BLaER1 (cell line): ENCODE data around the gene COL8A1.
"Not testable (repeated sequence)": the region's sequence is repeated elsewhere in the genome, so short reads cannot be mapped to it uniquely, and the experiment has no call there.

Experiments
- H3K27ac ChIP-seq: shearing (Covaris generic); formaldehyde crosslinking; 2 replicates; pipeline ENCODE4 v1.8.1; 2022
- H3K27me3 ChIP-seq: shearing (Covaris generic); formaldehyde crosslinking; 2 replicates; pipeline ENCODE4 v1.8.1; 2022
- H3K36me3 ChIP-seq: shearing (Covaris generic); formaldehyde crosslinking; 2 replicates; pipeline ENCODE4 v1.8.1; 2022
- H3K4me1 ChIP-seq: shearing (Covaris generic); formaldehyde crosslinking; 2 replicates; pipeline ENCODE4 v1.8.1; 2022
- H3K4me2 ChIP-seq: shearing (Covaris generic); formaldehyde crosslinking; 2 replicates; pipeline ENCODE4 v1.8.1; 2022
- H3K4me3 ChIP-seq: shearing (Covaris generic); formaldehyde crosslinking; 2 replicates; pipeline ENCODE4 v1.8.1; 2022
- H3K9ac ChIP-seq: shearing (Covaris generic); formaldehyde crosslinking; 2 replicates; pipeline ENCODE4 v1.8.1; 2022
- H3K9me3 ChIP-seq: shearing (Covaris generic); formaldehyde crosslinking; 2 replicates; pipeline ENCODE4 v1.8.1; 2022
- H4K20me1 ChIP-seq: shearing (Covaris generic); formaldehyde crosslinking; 2 replicates; pipeline ENCODE4 v1.8.1; 2022
- Cebpa-rat ChIP-seq: shearing (Covaris generic); IDR thresholded peaks from 2 replicates; pipeline ENCODE4 v1.8.1; 2022

COL8A1 gene

GRCh38 chr3:99714146-99714545, 75.8 kb downstream of the COL8A1 start:
- Histone ChIP-seq H3K4me1 (no peaks in the 10 kb centered on the region), H3K4me3 (no peak overlapping the region), H3K36me3 (no peaks in the 10 kb centered on the region), H4K20me1 (no peaks in the 10 kb centered on the region), H3K27ac (no peak overlapping the region), H3K27me3 (no peaks in the 10 kb centered on the region), H3K9ac (no peak overlapping the region), H3K9me3 (no peaks in the 10 kb centered on the region), H3K4me2 (no peak overlapping the region)
- TF ChIP-seq Cebpa-rat, result no peak

DNA sequence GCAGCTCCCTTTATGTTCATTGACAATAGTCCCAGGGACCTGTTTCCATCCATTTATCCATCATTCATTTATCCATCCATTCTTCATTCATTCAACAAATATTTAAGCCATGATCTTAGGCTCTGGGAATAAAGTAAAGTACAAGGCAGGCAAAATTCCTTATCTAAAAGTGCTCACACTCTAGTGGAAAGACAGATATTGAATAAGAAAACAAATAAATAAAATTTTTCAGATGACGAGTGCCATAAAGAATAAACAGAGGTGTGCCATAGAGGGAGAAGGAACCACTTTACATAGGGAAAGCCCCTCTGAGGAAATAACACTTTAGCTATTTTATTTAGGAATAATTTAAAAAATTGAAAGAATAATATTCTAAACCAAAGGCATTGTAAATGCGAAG, 76.2 kb downstream of the COL8A1 start:
- H3K4me2 ChIP-seq, result no peak overlapping the region
- no peak overlapping the region for H3K4me3 ChIP-seq

GRCh38 chr3:99716463-99716995, 78.1 kb downstream of the COL8A1 start:
- TF ChIP-seq Cebpa-rat, result no peak
- Histone ChIP-seq H3K4me2 (no peak overlapping the region), H3K4me1 (no peaks in the 10 kb centered on the region), H3K27ac (no peak overlapping the region), H4K20me1 (no peaks in the 10 kb centered on the region), H3K4me3 (no peak overlapping the region), H3K9me3 (no peaks in the 10 kb centered on the region), H3K36me3 (no peaks in the 10 kb centered on the region), H3K27me3 (no peaks in the 10 kb centered on the region), H3K9ac (no peak overlapping the region)

More for the DNA sequence above, 76.2 kb downstream of the COL8A1 start:
- H3K36me3 ChIP-seq, result no peaks in the 10 kb centered on the region
- H3K27ac ChIP-seq, result no peak overlapping the region
- no peaks in the 10 kb centered on the region for H3K9me3 ChIP-seq
- no peak overlapping the region for H3K9ac ChIP-seq
- H3K27me3 ChIP-seq, result no peaks in the 10 kb centered on the region
- no peaks in the 10 kb centered on the region for H4K20me1 ChIP-seq
- no peak for TF ChIP-seq Cebpa-rat
- H3K4me1 ChIP-seq, result no peaks in the 10 kb centered on the region

DNA sequence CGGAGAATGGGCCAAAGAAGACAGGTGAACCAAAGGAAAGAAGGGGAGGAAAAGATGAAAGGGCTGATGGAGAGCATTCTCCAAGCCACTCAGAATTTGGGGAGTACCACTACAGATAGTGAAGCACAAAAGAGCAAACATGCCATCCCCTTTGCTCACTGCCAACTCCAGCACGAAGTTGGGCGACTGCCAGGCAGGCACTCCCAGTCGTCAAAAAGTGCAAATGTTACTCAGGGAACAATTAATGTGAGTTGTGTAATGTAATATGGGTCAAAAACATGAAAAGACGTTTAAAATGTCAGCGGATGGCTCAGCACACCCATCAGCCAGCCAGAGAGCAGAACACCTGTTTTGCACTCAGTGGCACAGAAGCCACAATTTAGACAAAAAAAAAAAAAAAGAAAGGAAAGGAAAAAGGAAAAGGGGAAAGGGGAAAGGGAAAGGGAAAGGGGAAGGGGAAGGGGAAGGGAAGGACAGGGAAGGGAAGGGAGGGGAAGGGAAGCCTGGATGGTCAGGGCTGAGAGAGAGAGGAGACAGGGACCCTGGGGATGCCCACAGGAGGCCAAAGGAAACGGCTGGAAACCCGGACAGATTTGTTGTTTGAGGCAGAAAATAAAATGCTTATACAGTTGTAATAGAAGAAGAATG, 82.7 kb downstream of the COL8A1 start:
- Histone ChIP-seq H3K27ac (no peak overlapping the region), H3K36me3 (no peaks in the 10 kb centered on the region), H3K9me3 (no peaks in the 10 kb centered on the region), H3K4me2 (no peak overlapping the region), H4K20me1 (no peaks in the 10 kb centered on the region), H3K4me3 (no peak overlapping the region), H3K9ac (no peak overlapping the region), H3K4me1 (no peaks in the 10 kb centered on the region), H3K27me3 (no peaks in the 10 kb centered on the region)
- no peak for TF ChIP-seq Cebpa-rat

- H4K20me1 ChIP-seq, result no peaks in the 10 kb centered on the region
- no peaks in the 10 kb centered on the region for H3K4me1 ChIP-seq
- no peaks in the 10 kb centered on the region for H3K9me3 ChIP-seq
- H3K36me3 ChIP-seq, result no peaks in the 10 kb centered on the region
- H3K27me3 ChIP-seq, result no peaks in the 10 kb centered on the region
- TF ChIP-seq Cebpa-rat, result no peak
- H3K9ac ChIP-seq, result no peak overlapping the region
- no peak overlapping the region for H3K27ac ChIP-seq
- H3K4me2 ChIP-seq, result no peak overlapping the region
- no peak overlapping the region for H3K4me3 ChIP-seq
Observed at GRCh38 chr3:99721633-99722007, 83.2 kb downstream of the COL8A1 start.

DNA sequence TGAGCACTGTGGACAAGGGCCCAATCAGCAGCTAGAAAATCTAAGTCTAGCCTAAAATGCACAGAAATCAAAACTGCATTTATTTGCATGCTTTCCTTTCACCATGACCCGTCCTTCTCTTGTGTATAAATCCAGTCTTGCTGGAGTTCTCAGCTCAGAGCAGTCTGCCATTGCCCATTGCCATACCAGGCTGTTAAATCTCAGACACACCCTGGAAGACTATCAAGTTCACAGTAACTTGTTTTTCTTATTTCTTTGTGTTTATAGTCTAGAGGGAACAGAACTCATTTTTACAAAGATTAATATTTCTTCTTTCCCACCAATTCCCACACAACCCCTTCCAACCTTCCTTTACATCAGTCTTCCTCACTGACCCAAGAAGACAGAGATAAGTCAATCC, 85.9 kb downstream of the COL8A1 start:
- Histone ChIP-seq H3K4me2 (no peak overlapping the region), H3K27ac (no peak overlapping the region), H3K27me3 (no peaks in the 10 kb centered on the region), H3K36me3 (no peaks in the 10 kb centered on the region), H4K20me1 (no peaks in the 10 kb centered on the region), H3K9me3 (no peaks in the 10 kb centered on the region), H3K4me1 (no peaks in the 10 kb centered on the region), H3K9ac (no peak overlapping the region), H3K4me3 (no peak overlapping the region)
- no peak for TF ChIP-seq Cebpa-rat

DNA sequence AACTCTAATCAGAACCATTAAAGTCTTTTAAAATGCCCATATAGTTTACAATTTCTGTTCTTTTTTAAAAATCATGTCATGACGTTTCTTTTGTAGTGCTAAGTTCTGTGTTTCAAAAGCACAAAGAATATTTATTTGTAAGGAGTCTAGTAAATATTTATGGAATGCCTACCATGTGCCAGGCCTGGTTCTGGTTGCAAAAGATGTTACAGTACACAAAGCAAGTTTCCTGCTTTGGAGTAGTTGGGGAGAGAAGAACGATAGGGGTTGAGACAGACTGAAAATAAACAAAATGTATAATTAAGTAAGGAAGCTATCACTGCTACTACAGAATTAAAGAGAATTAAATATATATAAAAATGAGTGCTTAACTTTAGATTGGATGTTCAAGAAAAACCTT, 92.5 kb downstream of the COL8A1 start:
- Histone ChIP-seq H3K9me3 (no peaks in the 10 kb centered on the region), H3K4me1 (no peaks in the 10 kb centered on the region), H3K27me3 (no peaks in the 10 kb centered on the region), H3K4me3 (no peak overlapping the region), H4K20me1 (no peaks in the 10 kb centered on the region), H3K27ac (no peak overlapping the region), H3K36me3 (no peaks in the 10 kb centered on the region), H3K9ac (no peak overlapping the region), H3K4me2 (no peak overlapping the region)
- no peak for TF ChIP-seq Cebpa-rat

- TF ChIP-seq Cebpa-rat, result no peak
- no peak overlapping the region for H3K4me2 ChIP-seq
- no peak overlapping the region for H3K27ac ChIP-seq
- H3K9me3 ChIP-seq, result no peaks in the 10 kb centered on the region
- no peak overlapping the region for H3K9ac ChIP-seq
- H3K4me3 ChIP-seq, result no peak overlapping the region
- no peaks in the 10 kb centered on the region for H3K36me3 ChIP-seq
- H4K20me1 ChIP-seq, result no peaks in the 10 kb centered on the region
- H3K4me1 ChIP-seq, result no peaks in the 10 kb centered on the region
- no peaks in the 10 kb centered on the region for H3K27me3 ChIP-seq
Observed at GRCh38 chr3:99731499-99731898, 93.1 kb downstream of the COL8A1 start.

DNA sequence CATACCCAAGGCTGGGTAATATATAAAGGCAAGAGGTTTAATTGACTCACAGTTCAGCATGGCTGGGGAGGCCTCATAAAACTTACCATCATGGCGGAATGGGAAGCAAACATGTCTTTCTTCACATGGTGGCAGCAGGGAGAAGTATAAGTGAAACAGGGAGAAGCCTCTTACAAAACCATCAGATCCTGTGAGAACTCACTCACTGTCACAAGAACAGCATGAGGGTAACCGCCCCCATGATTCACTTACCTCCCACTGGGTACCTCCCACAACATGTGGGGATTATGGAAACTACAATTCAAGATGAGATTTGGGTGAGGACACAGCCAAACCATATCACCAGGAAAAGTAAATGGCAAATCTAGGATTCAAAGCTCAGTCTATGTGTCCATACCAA, 102.0 kb downstream of the COL8A1 start:
- H4K20me1 ChIP-seq, H3K4me1 ChIP-seq, H3K4me3 ChIP-seq, H3K4me2 ChIP-seq, H3K36me3 ChIP-seq, H3K27ac ChIP-seq, H3K9ac ChIP-seq, H3K27me3 ChIP-seq: not testable (repeated sequence)
- H3K9me3 ChIP-seq, result peaks cover 18% of the 10 kb centered on the region

DNA sequence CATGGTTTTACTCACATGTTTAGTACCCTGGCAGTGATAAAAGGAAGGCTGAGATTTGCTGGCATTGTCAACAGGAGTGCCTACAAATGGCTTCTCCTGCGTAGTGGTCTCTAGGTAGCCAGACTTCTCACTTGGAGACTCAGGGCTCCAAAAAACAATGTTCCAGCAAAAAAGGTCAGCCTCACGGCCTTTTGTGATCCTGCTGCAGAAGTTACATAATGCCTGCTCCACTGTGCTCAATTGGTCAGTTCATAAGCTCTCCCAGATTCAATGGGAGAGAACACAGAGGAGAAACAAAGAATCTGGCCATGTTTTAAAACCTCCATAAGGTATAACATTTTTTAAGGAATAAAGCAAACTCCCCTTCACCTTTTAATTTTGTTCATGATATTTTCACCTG, 103.2 kb downstream of the COL8A1 start:
- no peak overlapping the region for H3K4me2 ChIP-seq
- no peaks in the 10 kb centered on the region for H3K4me1 ChIP-seq
- TF ChIP-seq Cebpa-rat, result no peak
- H3K9me3 ChIP-seq, result peaks cover 18% of the 10 kb centered on the region
- no peak overlapping the region for H3K4me3 ChIP-seq
- H3K36me3 ChIP-seq, result no peaks in the 10 kb centered on the region
- no peaks in the 10 kb centered on the region for H3K27me3 ChIP-seq
- H3K27ac ChIP-seq, result no peak overlapping the region
- no peaks in the 10 kb centered on the region for H4K20me1 ChIP-seq
- H3K9ac ChIP-seq, result no peak overlapping the region

- TF ChIP-seq Cebpa-rat, result no peak
- Histone ChIP-seq H3K9me3 (no peaks in the 10 kb centered on the region), H3K4me1 (no peaks in the 10 kb centered on the region), H3K4me2 (no peak overlapping the region), H3K27ac (no peak overlapping the region), H3K9ac (no peak overlapping the region), H3K4me3 (no peak overlapping the region), H3K27me3 (no peaks in the 10 kb centered on the region), H4K20me1 (no peaks in the 10 kb centered on the region), H3K36me3 (no peaks in the 10 kb centered on the region)
Observed at GRCh38 chr3:99747915-99748314, 109.5 kb downstream of the COL8A1 start.
